Measurements from ENCODE around the gene BEST3.
"Not testable (repeated sequence)": the region's sequence is repeated elsewhere in the genome, so short reads cannot be mapped to it uniquely, and the experiment has no call there.

Gene BEST3

GRCh38 chr12:69687390-69687789 is 11.7 kb downstream of the BEST3 start:
- no peak for DNase-seq

- DNase-seq: no peak
Measured at GRCh38 chr12:69686731-69687130, 12.4 kb downstream of the BEST3 start.

- no peak for DNase-seq
Measured at GRCh38 chr12:69685810-69686209, 13.3 kb downstream of the BEST3 start.

- no peak for DNase-seq
Measured at GRCh38 chr12:69684466-69684865, 14.6 kb downstream of the BEST3 start.

- DNase-seq: no peak
Measured at GRCh38 chr12:69682110-69682755, 16.9 kb downstream of the BEST3 start.

- DNase-seq: no peak
Measured at GRCh38 chr12:69679119-69679518, 20.0 kb downstream of the BEST3 start.

- DNase-seq: no peak
Measured at GRCh38 chr12:69676257-69677012, 22.7 kb downstream of the BEST3 start.

GRCh38 chr12:69672195-69672594 is 26.9 kb downstream of the BEST3 start:
- DNase-seq: no peak

GRCh38 chr12:69671597-69671996 is 27.5 kb downstream of the BEST3 start:
- no peak for DNase-seq

- no peak for DNase-seq
Measured at GRCh38 chr12:69666798-69667197, 32.3 kb downstream of the BEST3 start.

- not testable (repeated sequence) for DNase-seq
Measured at GRCh38 chr12:69664930-69665377, 34.1 kb downstream of the BEST3 start.

- DNase-seq: no peak
Measured at GRCh38 chr12:69663726-69664125, 35.4 kb downstream of the BEST3 start.

GRCh38 chr12:69662764-69663163 is 36.3 kb downstream of the BEST3 start:
- no peak for DNase-seq

- no peak for DNase-seq
Measured at GRCh38 chr12:69661386-69661785, 37.7 kb downstream of the BEST3 start.

GRCh38 chr12:69660164-69660863 is 38.8 kb downstream of the BEST3 start:
- DNase-seq: no peak

- DNase-seq: no peak
Measured at GRCh38 chr12:69658203-69658602, 40.9 kb downstream of the BEST3 start.

GRCh38 chr12:69657376-69658137 is 41.5 kb downstream of the BEST3 start:
- no peak for DNase-seq

GRCh38 chr12:69655616-69656340 is 43.3 kb downstream of the BEST3 start:
- no peak for DNase-seq

- DNase-seq: no peak
Measured at GRCh38 chr12:69653703-69654102, 45.4 kb downstream of the BEST3 start.

GRCh38 chr12:69651922-69652321 is 47.2 kb downstream of the BEST3 start:
- no peak for DNase-seq

GRCh38 chr12:69649529-69649928 is 49.6 kb downstream of the BEST3 start:
- DNase-seq: no peak

- DNase-seq: no peak
Measured at GRCh38 chr12:69648476-69648875, 50.6 kb downstream of the BEST3 start.
